SH-SY5Y (cell line): ENCODE results near the gene MORN4.

Experiments used
- GATA2 ChIP-seq: IDR thresholded peaks from 2 replicates; pipeline ENCODE4 v1.6.1; 2011; ENCODE audit warnings: mild to moderate bottlenecking, low read depth, low read length
- GATA3 ChIP-seq: IDR thresholded peaks from 2 replicates; pipeline ENCODE4 v1.6.1; 2011; ENCODE audit warnings: low read depth, mild to moderate bottlenecking, low read length, moderate library complexity

GRCh38 chr10:97618285-97618684 lies 15.0 kb downstream of the MORN4 start:
- TF ChIP-seq GATA3 = no peak
- TF ChIP-seq GATA2 = no peak
